ENCODE measurements around the gene TBC1D1. TPM values are rescaled to one million over a fixed set of nuclear protein-coding genes. Genes with fewer than 3 reads are reported as not detected.

Gene TBC1D1
- total and polyA plus RNA-seq, 2 of the 8 experiments (the other 6 are each of a cell fraction or from before 2014, with no cell fraction given): 96.9 to 162 TPM

GRCh38 chr4:37983951-37984350 lies 93.1 kb downstream of the TBC1D1 start:
- Histone ChIP-seq H3K9ac (replicated peaks in 1 of 4; ENCODE audit: extremely low read depth in 1 of 4, low read depth in 3 of 4, low read length in 3 of 4) (no peak overlapping the region), H3K36me3 (ENCODE audit: control insufficient read depth in 2 of 4, insufficient read depth in 4 of 4, low read length in 3 of 4) (no peaks in the 10 kb centered on the region), H4K8ac (ENCODE audit: extremely low read depth, insufficient read depth, low read length) (no peak overlapping the region), H2BK12ac (ENCODE audit: low read depth, low read length) (no peak overlapping the region), H4K20me1 (replicated peaks in 1 of 2; ENCODE audit: control insufficient read depth in 1 of 2, insufficient read depth in 2 of 2, low read length in 2 of 2) (peaks cover 3 to 7% of the 10 kb centered on the region in 2 experiments), H3K27me3 (replicated peaks in 1 of 4; ENCODE audit: control insufficient read depth in 3 of 4, extremely low read depth in 1 of 4, insufficient read depth in 3 of 4, low read length in 3 of 4) (no peaks in the 10 kb centered on the region), H2BK20ac (ENCODE audit: low read length) (no peak overlapping the region), H2AFZ (ENCODE audit: low read length) (no peak overlapping the region), H3K9me3 (ENCODE audit: insufficient read depth in 2 of 2, low read depth in 1 of 2, low read length in 1 of 2) (no peaks in the 10 kb centered on the region), H3K27ac (ENCODE audit: low read depth, low read length) (no peak overlapping the region), H2BK5ac (ENCODE audit: low read depth, low read length) (no peak overlapping the region), H3K4ac (replicated peaks; ENCODE audit: insufficient read length, low read depth, low read length) (no peak overlapping the region), H3K23ac (ENCODE audit: insufficient read length) (no peak overlapping the region), H2AK5ac (ENCODE audit: low read depth, low read length) (no peak overlapping the region), H3K4me1 (replicated peaks in 1 of 4; ENCODE audit: control insufficient read depth in 3 of 4, insufficient read depth in 4 of 4, low read length in 3 of 4) (peaks cover 14 to 29% (median 20%) of the 10 kb centered on the region in 4 experiments; a peak in 6 of 7 replicates), H3K4me3 (ENCODE audit: extremely low read depth in 1 of 4, insufficient read depth in 2 of 4, low read depth in 3 of 4, low read length in 4 of 4) (no peak overlapping the region), H3K18ac (ENCODE audit: extremely low read depth, low read length) (no peak overlapping the region), H2BK120ac (replicated peaks; ENCODE audit: low read depth, low read length) (no peak overlapping the region), H2BK15ac (ENCODE audit: low read length) (no peak overlapping the region), H4K91ac (replicated peaks; ENCODE audit: insufficient read length, low read length) (no peak overlapping the region), H3K56ac (replicated peaks; ENCODE audit: insufficient read length, low read depth, low read length) (no peak overlapping the region), H3K4me2 (ENCODE audit: insufficient read depth in 1 of 2, low read depth in 2 of 2, low read length in 2 of 2) (no peak overlapping the region), H4K5ac (ENCODE audit: insufficient read length, low read depth, low read length) (no peak overlapping the region), H3K79me2 (ENCODE audit: control insufficient read depth in 1 of 2, insufficient read depth in 2 of 2, low read length in 2 of 2) (peaks cover 0 to 83% of the 10 kb centered on the region in 2 experiments; a peak in 3 of 4 replicates), H3K23me2 (ENCODE audit: low read depth, low read length) (no peaks in the 10 kb centered on the region; the same call in 1 of the 2 replicates), H3K79me1 (ENCODE audit: low read depth, low read length) (no peaks in the 10 kb centered on the region), H3K14ac (ENCODE audit: insufficient read length) (no peak overlapping the region)
- TF ChIP-seq SRF (IDR thresholded peaks at IDR 0.05; ENCODE audit: low read depth, low read length): no peak
- TF ChIP-seq EP300 (IDR thresholded peaks at IDR 0.05; ENCODE audit: borderline replicate concordance in 1 of 2, low read depth in 2 of 2, low read length in 2 of 2): no peak
- no peak for TF ChIP-seq RFX5 (IDR thresholded peaks at IDR 0.05; ENCODE audit: borderline replicate concordance, low read depth, low read length)
- TF ChIP-seq FOSL1 (IDR thresholded peaks at IDR 0.05; ENCODE audit: insufficient read depth, low read depth, low read length): no peak
- no peak for TF ChIP-seq E2F6 (IDR thresholded peaks at IDR 0.05)
- TF ChIP-seq KDM1A (IDR thresholded peaks at IDR 0.05; ENCODE audit: borderline replicate concordance, low read length): no peak
- no peak for TF ChIP-seq TBP (IDR thresholded peaks at IDR 0.05; ENCODE audit: low read depth, low read length)
- TF ChIP-seq TAF7 (optimal IDR thresholded peaks at IDR 0.05; ENCODE audit: borderline replicate concordance, low read depth, low read length): no peak
- no peak for TF ChIP-seq CEBPB (IDR thresholded peaks at IDR 0.05; ENCODE audit: low read depth, low read length)
- no peak for TF ChIP-seq SAP30 (IDR thresholded peaks at IDR 0.05; ENCODE audit: insufficient read depth, insufficient replicate concordance, low read length)
- TF ChIP-seq MAX (IDR thresholded peaks at IDR 0.05): no peak
- FAIRE-seq (no peak), DNase-seq (ENCODE audit: low read depth in 1 of 2, low spot score in 2 of 2) (no peak)
- ChIA-PET POLR2A (ENCODE audit: partially characterized antibody) (no interaction called here), CTCF (ENCODE audit: partially characterized antibody) (no interaction called here)
- WGBS, 2 experiments (ENCODE audit: extremely low coverage in 1 of 2, insufficient coverage in 1 of 2, insufficient read length in 1 of 2, insufficient replicate concordance in 2 of 2, low coverage in 1 of 2, low lambda C conversion rate in 2 of 2, missing lambda C conversion rate in 1 of 2): 83% methylated on average over 1 of the region's 1 CpG; no CpG with 5 or more reads in 1 of the 2 experiments
